DOHH2 (cell line): Measurements from ENCODE around the gene CIAO2A.

Experiments used
- H3F3A ChIP-seq: fragments of 200-600 bp; sonication (generic), shearing (Covaris generic); 2 replicates; pipeline ENCODE4 v1.6.0; 2016; ENCODE audit warnings: antibody characterized with exemption, mild to moderate bottlenecking; ENCODE audit not compliant: control insufficient read depth, insufficient read depth
- H3K27ac ChIP-seq: fragments of 200-600 bp; sonication (generic); 2 replicates; pipeline ENCODE4 v1.5.1; 2014; ENCODE audit warnings: low read depth, mild to moderate bottlenecking, low read length, moderate library complexity
- H3K27me3 ChIP-seq: fragments of 200-600 bp; sonication (generic); 2 replicates; pipeline ENCODE4 v1.6.1; 2014; ENCODE audit warnings: mild to moderate bottlenecking, low read length, mixed read lengths; ENCODE audit not compliant: control insufficient read depth
- H3K36me3 ChIP-seq: fragments of 200-600 bp; sonication (generic); 2 replicates; pipeline ENCODE4 v1.6.1; 2014; ENCODE audit warnings: mild to moderate bottlenecking, low read length, moderate library complexity, mixed read lengths; ENCODE audit not compliant: control insufficient read depth
- H3K4me1 ChIP-seq: fragments of 200-600 bp; sonication (generic); 2 replicates; pipeline ENCODE4 v1.6.1; 2014; ENCODE audit warnings: mild to moderate bottlenecking, low read length, mixed read lengths; ENCODE audit not compliant: control insufficient read depth
- H3K4me2 ChIP-seq: fragments of 200-600 bp; sonication (generic); 2 replicates; pipeline ENCODE4 v1.6.0; 2014; ENCODE audit warnings: mild to moderate bottlenecking, low read length, moderate library complexity
- H3K4me3 ChIP-seq: fragments of 200-600 bp; sonication (generic); 2 replicates; pipeline ENCODE4 v1.5.1; 2014; ENCODE audit warnings: mild to moderate bottlenecking, low read length, mixed read lengths
- H3K79me2 ChIP-seq: fragments of 200-600 bp; sonication (generic); 2 replicates; pipeline ENCODE4 v1.6.1; 2014; ENCODE audit warnings: mild to moderate bottlenecking, low read length, mixed read lengths; ENCODE audit not compliant: control insufficient read depth
- H3K9me2 ChIP-seq: fragments of 200-600 bp; sonication (generic); replicated peaks from 2 replicates; pipeline ENCODE4 v1.6.1; 2014; ENCODE audit warnings: mild to moderate bottlenecking, low read length, mixed read lengths; ENCODE audit not compliant: control insufficient read depth
- H3K9me3 ChIP-seq: fragments of 200-600 bp; sonication (generic); 2 replicates; pipeline ENCODE4 v1.6.1; 2014; ENCODE audit warnings: antibody characterized with exemption, low read length, mixed read lengths; ENCODE audit not compliant: control insufficient read depth, insufficient read depth
- H4K20me1 ChIP-seq: fragments of 200-600 bp; sonication (generic); 2 replicates; pipeline ENCODE4 v1.6.0; 2014; ENCODE audit warnings: low read depth, mild to moderate bottlenecking, antibody characterized with exemption, low read length, moderate library complexity; ENCODE audit not compliant: control insufficient read depth, insufficient read depth
- EZH2phosphoT487 ChIP-seq: fragments of 200-600 bp; sonication (generic); IDR thresholded peaks from 2 replicates; pipeline ENCODE4 v1.6.1; 2017; ENCODE audit warnings: borderline replicate concordance, mild to moderate bottlenecking, antibody characterized with exemption, low read length, moderate library complexity, mixed read lengths
- TF ChIP-seq, protein P1 (sequence below): fragments of 200-600 bp; sonication (generic); IDR thresholded peaks from one replicate; pipeline ENCODE4 v1.5.1; 2014; ENCODE audit warnings: antibody characterized with exemption, mild to moderate bottlenecking, low read depth, low read length; ENCODE audit not compliant: poor library complexity, severe bottlenecking

Gene CIAO2A

DNA sequence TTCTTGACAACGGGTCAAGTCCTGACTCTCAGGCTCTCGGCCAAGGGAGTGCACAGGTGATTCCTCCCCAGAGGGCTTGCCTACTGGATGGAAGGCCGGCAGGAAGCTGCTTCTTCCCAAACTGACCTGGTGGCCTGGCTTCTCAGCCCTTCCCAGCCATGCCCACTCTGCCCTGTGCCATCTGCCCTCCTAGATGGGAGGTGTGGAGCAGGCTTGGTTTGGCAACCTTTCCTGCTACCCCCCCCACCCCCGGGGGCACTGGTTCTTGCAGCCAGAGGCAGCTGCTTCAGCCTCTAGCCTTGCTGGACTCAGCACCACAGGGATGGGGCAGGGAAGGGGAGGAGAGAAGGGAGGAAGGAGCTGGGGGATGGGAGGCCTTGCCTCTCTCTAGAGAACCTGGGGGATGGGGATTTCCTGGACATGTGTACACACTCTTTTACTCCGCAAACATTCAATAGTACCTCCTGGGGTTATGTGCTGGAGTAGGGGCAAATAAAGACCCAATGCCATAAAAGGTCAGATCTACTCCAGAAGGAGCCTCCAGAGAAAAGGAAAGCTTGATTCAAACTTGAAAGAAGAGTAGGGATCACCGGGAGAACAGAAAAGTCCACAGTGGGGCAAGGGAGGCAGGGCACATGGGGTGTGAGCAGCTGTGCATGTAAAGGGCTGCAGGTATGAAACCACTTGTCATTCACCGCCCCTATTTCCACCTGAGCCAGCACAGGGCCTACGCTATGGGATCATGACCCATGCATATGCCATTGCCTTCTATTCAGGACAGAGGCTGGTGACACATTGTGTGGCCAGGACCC lies 43.2 kb downstream of the CIAO2A start:
- Histone ChIP-seq H3K9me2 (no peaks in the 10 kb centered on the region), H3K4me1 (peaks cover 5% of the 10 kb centered on the region), H3F3A (no peaks in the 10 kb centered on the region), H4K20me1 (no peaks in the 10 kb centered on the region), H3K79me2 (no peaks in the 10 kb centered on the region), H3K27me3 (peaks cover 26% of the 10 kb centered on the region), H3K4me3 (no peak overlapping the region), H3K36me3 (no peaks in the 10 kb centered on the region), H3K9me3 (no peaks in the 10 kb centered on the region), H3K27ac (no peak overlapping the region), H3K4me2 (no peak overlapping the region)
- TF ChIP-seq EZH2phosphoT487: no peak
- TF ChIP-seq, protein P1, sequence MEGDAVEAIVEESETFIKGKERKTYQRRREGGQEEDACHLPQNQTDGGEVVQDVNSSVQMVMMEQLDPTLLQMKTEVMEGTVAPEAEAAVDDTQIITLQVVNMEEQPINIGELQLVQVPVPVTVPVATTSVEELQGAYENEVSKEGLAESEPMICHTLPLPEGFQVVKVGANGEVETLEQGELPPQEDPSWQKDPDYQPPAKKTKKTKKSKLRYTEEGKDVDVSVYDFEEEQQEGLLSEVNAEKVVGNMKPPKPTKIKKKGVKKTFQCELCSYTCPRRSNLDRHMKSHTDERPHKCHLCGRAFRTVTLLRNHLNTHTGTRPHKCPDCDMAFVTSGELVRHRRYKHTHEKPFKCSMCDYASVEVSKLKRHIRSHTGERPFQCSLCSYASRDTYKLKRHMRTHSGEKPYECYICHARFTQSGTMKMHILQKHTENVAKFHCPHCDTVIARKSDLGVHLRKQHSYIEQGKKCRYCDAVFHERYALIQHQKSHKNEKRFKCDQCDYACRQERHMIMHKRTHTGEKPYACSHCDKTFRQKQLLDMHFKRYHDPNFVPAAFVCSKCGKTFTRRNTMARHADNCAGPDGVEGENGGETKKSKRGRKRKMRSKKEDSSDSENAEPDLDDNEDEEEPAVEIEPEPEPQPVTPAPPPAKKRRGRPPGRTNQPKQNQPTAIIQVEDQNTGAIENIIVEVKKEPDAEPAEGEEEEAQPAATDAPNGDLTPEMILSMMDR: no peak

DNA sequence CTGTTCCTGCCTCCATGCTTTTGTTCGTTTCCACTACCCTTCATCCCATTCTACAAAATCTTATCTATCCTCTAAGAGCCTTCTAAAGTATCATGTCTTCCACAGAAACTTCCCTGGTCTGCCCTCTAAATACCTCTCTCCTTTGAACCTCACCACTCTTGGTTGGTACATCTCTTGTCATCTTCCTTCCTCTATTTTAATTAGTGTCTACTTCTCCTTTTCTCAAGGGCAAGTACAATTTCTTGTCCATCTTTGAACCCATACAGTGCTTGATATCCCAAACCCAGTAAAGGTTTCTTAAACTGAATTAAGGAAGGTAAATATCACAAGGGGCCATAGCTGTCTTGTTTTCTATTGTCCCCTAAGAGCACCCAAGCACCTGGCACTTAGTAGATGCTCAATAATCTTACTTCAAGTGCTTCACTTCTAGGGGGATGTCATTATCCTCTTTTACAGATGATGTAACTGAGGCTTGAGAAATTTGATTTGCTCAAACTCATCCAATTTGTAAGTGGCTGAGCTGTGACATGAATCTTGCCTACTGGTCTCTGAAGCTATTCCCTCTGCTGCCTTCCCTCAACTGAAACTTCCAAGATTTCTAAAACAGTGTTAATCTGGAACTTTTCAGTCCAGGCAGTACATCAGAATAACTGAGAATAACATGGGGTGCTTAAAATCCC lies 44.7 kb downstream of the CIAO2A start:
- H3K4me1 ChIP-seq: peaks cover 13% of the 10 kb centered on the region
- no peak overlapping the region for H3K4me3 ChIP-seq
- H4K20me1 ChIP-seq: no peaks in the 10 kb centered on the region
- peaks cover 32% of the 10 kb centered on the region for H3K27me3 ChIP-seq
- H3K36me3 ChIP-seq: no peaks in the 10 kb centered on the region
- H3K9me2 ChIP-seq: no peaks in the 10 kb centered on the region
- no peaks in the 10 kb centered on the region for H3K79me2 ChIP-seq
- TF ChIP-seq, protein P1: no peak
- no peak for TF ChIP-seq EZH2phosphoT487
- no peak overlapping the region for H3K4me2 ChIP-seq
- H3F3A ChIP-seq: no peaks in the 10 kb centered on the region
- H3K9me3 ChIP-seq: no peaks in the 10 kb centered on the region
- no peak overlapping the region for H3K27ac ChIP-seq

DNA sequence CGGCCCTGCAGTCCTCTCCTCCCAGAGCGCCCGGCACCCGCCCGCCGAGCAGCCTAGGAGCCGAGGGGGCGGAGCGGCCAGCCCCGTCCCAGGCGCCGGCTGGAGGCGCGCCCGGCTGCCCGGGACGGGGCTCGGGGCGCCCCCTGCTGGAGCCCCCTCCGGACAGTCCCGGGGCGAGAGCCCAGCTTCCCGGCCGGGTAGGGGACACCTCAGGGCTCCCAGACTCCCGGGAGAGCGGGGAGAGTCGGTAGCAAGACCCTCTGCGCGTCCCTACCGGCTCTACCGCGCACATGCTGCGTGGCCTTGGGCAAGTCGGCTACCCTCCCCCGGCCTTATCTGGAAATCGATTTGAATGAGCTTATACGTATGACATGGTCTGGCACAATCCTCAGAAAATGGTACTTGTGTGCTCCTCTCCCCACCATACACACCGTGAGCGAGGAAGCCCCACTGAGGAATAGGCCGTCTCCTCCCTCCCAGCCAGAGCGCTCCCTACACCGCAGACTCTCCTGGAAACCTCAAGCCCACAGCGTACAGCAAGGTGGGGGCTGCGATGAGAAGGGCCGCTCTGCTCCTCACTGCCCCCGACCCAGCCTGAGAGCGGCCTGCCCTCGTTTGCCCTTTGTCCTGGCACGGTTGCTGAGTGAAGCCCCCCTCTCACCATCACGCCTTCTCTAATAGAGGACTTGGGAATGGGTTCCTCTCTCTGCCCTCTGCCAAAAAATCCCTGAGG lies 47.1 kb downstream of the CIAO2A start, which contains the start of gene DAPK2:
DAPK2 (minus strand) TSS at position 65 of the 733 bp plus-strand sequence. CDS start 6,224 bp downstream, outside the sequence.
- no peaks in the 10 kb centered on the region for H3F3A ChIP-seq
- no peak within 1 kb of the TSS for H3K27ac ChIP-seq
- H3K79me2 ChIP-seq: no peaks in the 10 kb centered on the region
- no peaks in the 10 kb centered on the region for H3K9me2 ChIP-seq
- H3K4me2 ChIP-seq: peak within 1 kb of the TSS; percentile 80
- TF ChIP-seq, protein P1: peak; percentile 73
- no peak for TF ChIP-seq EZH2phosphoT487
- no peaks in the 10 kb centered on the region for H3K9me3 ChIP-seq
- no peaks in the 10 kb centered on the region for H4K20me1 ChIP-seq
- H3K4me1 ChIP-seq: peaks cover 13% of the 10 kb centered on the region
- no peaks in the 10 kb centered on the region for H3K36me3 ChIP-seq
- H3K4me3 ChIP-seq: peak within 1 kb of the TSS; percentile 66
- H3K27me3 ChIP-seq: peaks cover 32% of the 10 kb centered on the region
